PFSK-1 (cell line): ENCODE measurements around the gene STX18.

Experiments used
- FOXP2 ChIP-seq: optimal IDR thresholded peaks from 2 replicates; pipeline ENCODE3; 2011; ENCODE audit warnings: borderline replicate concordance, control low read depth, inconsistent platforms; ENCODE audit not compliant: insufficient read depth; ENCODE audit errors: extremely low read length, extremely low read depth
- POLR2AphosphoS5 ChIP-seq: IDR thresholded peaks from 2 replicates; pipeline ENCODE4 v1.6.1; 2012; ENCODE audit warnings: low read depth, mild to moderate bottlenecking, control low read depth, low read length, moderate library complexity
- SIN3A ChIP-seq: IDR thresholded peaks from 2 replicates; pipeline ENCODE4 v1.6.1; 2012; ENCODE audit warnings: mild to moderate bottlenecking, low read length, moderate library complexity, borderline replicate concordance; ENCODE audit not compliant: insufficient read depth
- TAF1 ChIP-seq: IDR thresholded peaks from 2 replicates; pipeline ENCODE4 v1.6.1; 2012; ENCODE audit warnings: low read length, control low read depth, borderline replicate concordance; ENCODE audit not compliant: insufficient read depth
- TF ChIP-seq, protein P1 (sequence below), 2 experiments: IDR thresholded peaks; 2 replicates each; pipeline versions ENCODE4 v1.6.1 to v1.8.0; 2011 to 2012; ENCODE audit warnings: low read depth in 2 of 2, low read length in 2 of 2, control low read depth in 1 of 2, inconsistent platforms in 1 of 2, mild to moderate bottlenecking in 1 of 2, moderate library complexity in 1 of 2; ENCODE audit not compliant: insufficient read depth in 1 of 2

STX18 gene

DNA sequence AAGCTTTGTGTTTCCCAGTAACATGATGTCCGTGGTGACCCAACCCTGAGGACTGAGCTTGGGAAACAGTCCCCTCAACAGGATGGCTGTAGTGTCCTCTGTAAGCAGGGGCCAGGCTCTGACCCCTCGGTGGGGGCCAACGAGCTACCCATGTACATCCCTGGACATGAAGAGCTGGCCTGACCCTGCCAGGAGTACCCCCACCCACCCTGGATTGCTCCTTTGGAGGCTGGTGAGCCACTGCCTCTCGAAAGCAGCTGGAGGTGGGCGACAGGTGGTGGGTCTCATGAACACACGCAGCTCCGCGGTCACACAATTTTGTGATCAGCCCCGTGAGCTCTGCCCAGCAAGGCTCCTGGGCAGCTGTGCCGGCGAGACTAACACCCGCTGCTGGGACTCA lies 121.4 kb downstream of the STX18 start:
- no peak for TF ChIP-seq POLR2AphosphoS5
- no peak for TF ChIP-seq SIN3A
- TF ChIP-seq TAF1, result no peak
- TF ChIP-seq, protein P1, sequence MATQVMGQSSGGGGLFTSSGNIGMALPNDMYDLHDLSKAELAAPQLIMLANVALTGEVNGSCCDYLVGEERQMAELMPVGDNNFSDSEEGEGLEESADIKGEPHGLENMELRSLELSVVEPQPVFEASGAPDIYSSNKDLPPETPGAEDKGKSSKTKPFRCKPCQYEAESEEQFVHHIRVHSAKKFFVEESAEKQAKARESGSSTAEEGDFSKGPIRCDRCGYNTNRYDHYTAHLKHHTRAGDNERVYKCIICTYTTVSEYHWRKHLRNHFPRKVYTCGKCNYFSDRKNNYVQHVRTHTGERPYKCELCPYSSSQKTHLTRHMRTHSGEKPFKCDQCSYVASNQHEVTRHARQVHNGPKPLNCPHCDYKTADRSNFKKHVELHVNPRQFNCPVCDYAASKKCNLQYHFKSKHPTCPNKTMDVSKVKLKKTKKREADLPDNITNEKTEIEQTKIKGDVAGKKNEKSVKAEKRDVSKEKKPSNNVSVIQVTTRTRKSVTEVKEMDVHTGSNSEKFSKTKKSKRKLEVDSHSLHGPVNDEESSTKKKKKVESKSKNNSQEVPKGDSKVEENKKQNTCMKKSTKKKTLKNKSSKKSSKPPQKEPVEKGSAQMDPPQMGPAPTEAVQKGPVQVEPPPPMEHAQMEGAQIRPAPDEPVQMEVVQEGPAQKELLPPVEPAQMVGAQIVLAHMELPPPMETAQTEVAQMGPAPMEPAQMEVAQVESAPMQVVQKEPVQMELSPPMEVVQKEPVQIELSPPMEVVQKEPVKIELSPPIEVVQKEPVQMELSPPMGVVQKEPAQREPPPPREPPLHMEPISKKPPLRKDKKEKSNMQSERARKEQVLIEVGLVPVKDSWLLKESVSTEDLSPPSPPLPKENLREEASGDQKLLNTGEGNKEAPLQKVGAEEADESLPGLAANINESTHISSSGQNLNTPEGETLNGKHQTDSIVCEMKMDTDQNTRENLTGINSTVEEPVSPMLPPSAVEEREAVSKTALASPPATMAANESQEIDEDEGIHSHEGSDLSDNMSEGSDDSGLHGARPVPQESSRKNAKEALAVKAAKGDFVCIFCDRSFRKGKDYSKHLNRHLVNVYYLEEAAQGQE (IDR thresholded peaks at IDR 0.05; ENCODE audit: insufficient read depth in 1 of 2, low read depth in 2 of 2, low read length in 2 of 2), result no peak
- no peak for TF ChIP-seq FOXP2

DNA sequence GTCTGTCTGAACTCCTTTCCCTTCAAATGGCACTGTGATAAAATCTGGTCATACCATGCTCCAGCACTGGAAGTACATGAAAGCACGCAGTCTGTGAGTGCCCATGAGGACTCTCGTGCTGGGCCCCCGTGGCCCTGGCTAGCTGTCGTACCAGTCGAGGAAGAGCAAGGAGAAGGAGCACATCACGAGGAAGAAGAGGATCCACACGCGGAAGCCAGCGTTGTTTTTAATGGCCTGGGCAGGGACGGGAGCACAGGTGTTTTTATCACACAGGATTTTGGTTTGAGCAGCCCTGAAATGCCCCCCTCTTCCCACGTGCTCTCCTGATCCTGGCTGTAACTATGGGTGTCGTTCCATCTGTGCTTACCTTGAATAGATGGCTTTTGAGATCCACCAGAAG lies 122.0 kb downstream of the STX18 start:
- TF ChIP-seq POLR2AphosphoS5 (no peak), FOXP2 (no peak), TAF1 (no peak), SIN3A (no peak)
- TF ChIP-seq, protein P1 (IDR thresholded peaks at IDR 0.05; ENCODE audit: insufficient read depth in 1 of 2, low read depth in 2 of 2, low read length in 2 of 2), result no peak

DNA sequence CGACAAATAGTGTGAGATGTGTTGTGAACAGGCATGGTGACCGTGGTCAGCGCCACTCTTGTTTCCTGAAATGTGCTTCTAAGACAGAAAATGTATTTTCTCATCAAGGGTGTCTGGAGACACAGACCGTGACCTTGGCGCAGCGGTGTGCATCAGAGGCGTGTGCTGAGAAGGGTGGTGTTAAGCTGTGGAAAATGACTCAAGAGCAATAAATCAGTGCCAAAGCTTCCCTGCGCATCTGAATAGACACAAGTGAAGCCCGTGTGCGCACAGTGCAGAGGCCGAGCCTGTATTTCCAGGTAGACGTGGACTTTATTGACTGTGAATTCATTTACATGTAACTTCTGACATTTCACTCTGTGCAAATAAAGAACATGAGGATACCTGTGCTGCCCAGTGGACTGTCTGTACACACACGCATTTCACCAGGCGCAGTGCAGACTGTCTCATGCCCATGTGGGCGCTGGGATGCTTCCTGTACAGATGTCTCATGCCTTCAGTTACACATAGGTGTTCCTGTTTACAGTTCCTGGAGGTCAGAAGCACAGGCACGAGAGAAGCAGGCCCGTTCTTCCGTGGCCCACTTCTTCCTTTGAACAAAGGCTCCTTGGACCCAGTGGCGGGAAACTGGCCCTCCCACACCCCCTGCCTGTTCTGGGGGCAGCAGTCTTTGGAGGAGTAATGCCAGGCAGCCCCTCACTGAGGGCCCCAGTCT lies 123.0 kb downstream of the STX18 start:
- TF ChIP-seq TAF1, result no peak
- no peak for TF ChIP-seq SIN3A
- TF ChIP-seq, protein P1 (IDR thresholded peaks at IDR 0.05; ENCODE audit: insufficient read depth in 1 of 2, low read depth in 2 of 2, low read length in 2 of 2), result no peak

DNA sequence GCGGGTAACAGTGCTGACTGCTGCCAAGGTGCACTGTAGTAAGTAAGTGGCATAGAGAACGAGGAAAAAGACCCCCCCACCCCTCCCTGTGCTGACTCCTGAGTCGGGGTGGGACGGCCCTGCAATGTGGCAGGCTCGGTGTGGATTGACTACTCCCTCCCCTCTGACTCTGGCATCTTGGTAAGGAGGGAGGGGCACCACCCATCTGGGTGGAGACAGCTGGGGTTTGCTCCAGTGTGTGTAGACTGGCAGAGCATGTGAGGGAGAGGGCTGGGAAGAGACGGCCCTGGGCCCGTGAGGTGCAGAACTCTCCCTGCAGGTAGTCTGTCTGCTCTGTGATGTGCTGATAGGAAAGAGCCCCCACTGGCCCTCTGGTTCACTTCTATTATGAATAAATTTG lies 124.0 kb downstream of the STX18 start:
- TF ChIP-seq POLR2AphosphoS5 (no peak), FOXP2 (no peak), SIN3A (no peak), TAF1 (no peak)
- TF ChIP-seq, protein P1 (IDR thresholded peaks at IDR 0.05; ENCODE audit: insufficient read depth in 1 of 2, low read depth in 2 of 2, low read length in 2 of 2), result no peak

DNA sequence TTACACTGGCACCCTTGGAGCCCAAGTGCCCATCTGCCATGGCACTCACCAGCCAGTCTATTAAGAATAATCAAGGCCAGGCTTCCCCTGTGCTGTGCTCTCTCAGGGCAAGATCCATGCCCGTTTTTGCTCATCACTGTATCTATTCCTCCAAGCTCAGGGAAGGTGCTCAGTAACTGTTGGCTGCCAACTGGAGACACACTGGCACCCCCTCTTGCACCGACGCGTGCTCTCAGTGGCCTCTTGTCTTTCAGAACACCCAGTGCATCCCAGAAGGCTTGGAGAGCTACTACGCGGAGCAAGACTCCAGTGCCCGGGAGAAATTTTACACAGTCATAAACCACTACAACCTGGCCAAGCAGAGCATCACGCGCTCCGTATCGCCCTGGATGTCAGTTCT lies 124.9 kb downstream of the STX18 start:
- TF ChIP-seq SIN3A (no peak), TAF1 (no peak), POLR2AphosphoS5 (no peak), FOXP2 (no peak)
- TF ChIP-seq, protein P1 (IDR thresholded peaks at IDR 0.05; ENCODE audit: insufficient read depth in 1 of 2, low read depth in 2 of 2, low read length in 2 of 2), result no peak
